H1 (cell line): ENCODE results near the gene CYGB. TPM values are rescaled to one million over a fixed set of nuclear protein-coding genes. Genes with fewer than 3 reads are reported as not detected.

Experiments
- CEBPB ChIP-seq: IDR thresholded peaks from 2 replicates; pipeline ENCODE4 v1.6.1; 2012; ENCODE audit warnings: low read depth, low read length
- E2F6 ChIP-seq: IDR thresholded peaks from 2 replicates; pipeline ENCODE4 v1.6.1; 2012; ENCODE audit warnings: inconsistent platforms
- SIN3A ChIP-seq, 2 experiments: IDR thresholded peaks in 1 of 2; conservative IDR thresholded peaks in 1 of 2; 2 replicates each; pipeline ENCODE4 v1.6.1; 2011 to 2012; ENCODE audit warnings: low read length in 2 of 2, improper control_type of control experiment in 1 of 2, low read depth in 1 of 2, mild to moderate bottlenecking in 1 of 2
- ZNF274 ChIP-seq: IDR thresholded peaks from 2 replicates; pipeline ENCODE4 v1.7.0; 2012; ENCODE audit warnings: low read length, borderline replicate concordance; ENCODE audit errors: extremely low read depth
- polyA plus RNA-seq, 7 experiments: library from polyadenylated mRNA; depleted of rRNA in 3 of 7; stranded (reverse) in 5 of 7; unstranded in 2 of 7; fragments of >200 nt in 5 of 7; fragments of 200-250 nt in 2 of 7; gene quantifications; 1 replicate in 5 of 7; 2 replicates in 1 of 7; 4 replicates in 1 of 7; pipeline versions ENCODE4 v1.2.1 to v1.2.3, GENCODE V29; 2011 to 2013; ENCODE audit warnings: missing spikeins in 2 of 7, mixed read lengths in 2 of 7
- total RNA-seq: library from RNA; stranded (reverse); fragmentation: NEBNext Ultra II Directional; extraction: Animal tissue kit (Norgen Biotek cat#: 25700); gene quantifications from 2 replicates; pipeline ENCODE4 v1.2.1, GENCODE V29; 2021

CYGB gene
- total and polyA plus RNA-seq, 2 of the 8 experiments (the other 6 are each of a cell fraction or from before 2014, with no cell fraction given), result 2.7 to 3.7 TPM

DNA sequence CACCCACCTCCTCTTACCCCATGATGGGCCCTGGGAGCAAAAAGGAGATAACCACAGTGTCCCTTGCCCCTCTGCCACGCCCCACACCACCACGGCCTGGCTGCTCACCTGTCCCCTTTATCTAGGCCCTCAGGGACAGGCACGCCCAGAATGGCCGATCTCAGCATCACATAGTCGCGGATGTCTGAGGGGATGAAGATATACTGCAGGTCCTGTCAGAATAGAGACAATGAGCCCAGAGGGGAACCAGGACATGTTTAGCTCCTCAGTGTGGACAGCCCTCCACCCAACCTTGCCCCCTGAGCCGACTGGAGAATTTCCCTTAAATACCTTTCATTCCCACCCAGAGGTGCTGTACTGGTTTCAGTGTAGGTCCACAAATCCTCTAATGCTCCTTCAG lies 32.9 kb upstream of the CYGB start (continued):
- TF ChIP-seq ZNF274 (no peak), CEBPB (no peak), E2F6 (no peak), SIN3A (conservative IDR thresholded peaks at IDR 0.05 in 1 of 2, IDR thresholded peaks at IDR 0.05 in 1 of 2; ENCODE audit: low read depth in 1 of 2, low read length in 2 of 2) (no peak)
